Thyroid gland (tissue), 4 donors: ENCODE measurements around the gene SCAMP3. TPM values are rescaled to one million over a fixed set of nuclear protein-coding genes. Genes with fewer than 3 reads are reported as not detected.
"Not testable (repeated sequence)": the region's sequence is repeated elsewhere in the genome, so short reads cannot be mapped to it uniquely, and the experiment has no call there.

Experiments used
- DNase-seq, 2 donors: peaks; one replicate each; pipeline ENCODE4 v3.0.0-alpha.2; 2019
- H3K27ac ChIP-seq, 3 donors: fragments of 200-600 bp; sonication (generic); 1 replicate in 2 of 3; 2 replicates in 1 of 3; pipeline ENCODE4 v1.5.1; 2016 to 2019; ENCODE audit warnings: mild to moderate bottlenecking in 1 of 3, moderate library complexity in 1 of 3
- H3K27me3 ChIP-seq: fragments of 200-600 bp; sonication (generic); one replicate; pipeline ENCODE4 v1.5.1; 2019
- H3K36me3 ChIP-seq, 2 donors: fragments of 200-600 bp; sonication (generic); one replicate each; pipeline ENCODE4 v1.5.1; 2016 to 2019
- H3K4me1 ChIP-seq, 2 donors: fragments of 200-600 bp; sonication (generic); one replicate each; pipeline ENCODE4 v1.5.1; 2017 to 2019
- H3K4me3 ChIP-seq, 3 donors: fragments of 200-600 bp; sonication (generic); replicated peaks in 1 of 3; 1 replicate in 2 of 3; 2 replicates in 1 of 3; pipeline ENCODE4 v1.5.1; 2016; ENCODE audit warnings: mild to moderate bottlenecking in 1 of 3
- H3K9me3 ChIP-seq: fragments of 200-600 bp; sonication (generic); one replicate; pipeline ENCODE4 v1.5.1; 2017
- POLR2A ChIP-seq, 2 donors: fragments of 450-650 bp; IDR thresholded peaks; one replicate each; pipeline ENCODE4 v1.6.1; 2017; ENCODE audit warnings: antibody characterized with exemption in 2 of 2, mild to moderate bottlenecking in 2 of 2, moderate library complexity in 1 of 2
- WGBS, 2 donors: methylation state at CpG; one replicate each; pipeline ENCODE4 v1.1.5; 2017; 5-methylcytosine and 5-hydroxymethylcytosine counted together
- intact Hi-C: fragments of 100-400 bp; cut with DNase I; formaldehyde crosslinking; loops from one replicate; pipeline ENCODE4 v1.15.1; 2023
- total RNA-seq, 4 donors: library from RNA; depleted of rRNA; stranded (reverse); fragments of >200 nt; gene quantifications; one replicate each; pipeline ENCODE4 v1.2.3, GENCODE V29; 2016
- TF ChIP-seq, protein P1 (sequence below), 6 experiments: fragments of 200-600 bp in 3 of 6; fragments of 450-650 bp in 3 of 6; sonication (generic) in 3 of 6; IDR thresholded peaks; one replicate each; pipeline ENCODE4 v1.5.1; 2016 to 2019; ENCODE audit warnings: antibody characterized with exemption in 6 of 6, mild to moderate bottlenecking in 2 of 6, inconsistent platforms in 1 of 6, moderate library complexity in 1 of 6

SCAMP3 gene
- total RNA-seq, 4 donors from 2014 or later: 51.9 to 73.5 (median 62.7) TPM

DNA sequence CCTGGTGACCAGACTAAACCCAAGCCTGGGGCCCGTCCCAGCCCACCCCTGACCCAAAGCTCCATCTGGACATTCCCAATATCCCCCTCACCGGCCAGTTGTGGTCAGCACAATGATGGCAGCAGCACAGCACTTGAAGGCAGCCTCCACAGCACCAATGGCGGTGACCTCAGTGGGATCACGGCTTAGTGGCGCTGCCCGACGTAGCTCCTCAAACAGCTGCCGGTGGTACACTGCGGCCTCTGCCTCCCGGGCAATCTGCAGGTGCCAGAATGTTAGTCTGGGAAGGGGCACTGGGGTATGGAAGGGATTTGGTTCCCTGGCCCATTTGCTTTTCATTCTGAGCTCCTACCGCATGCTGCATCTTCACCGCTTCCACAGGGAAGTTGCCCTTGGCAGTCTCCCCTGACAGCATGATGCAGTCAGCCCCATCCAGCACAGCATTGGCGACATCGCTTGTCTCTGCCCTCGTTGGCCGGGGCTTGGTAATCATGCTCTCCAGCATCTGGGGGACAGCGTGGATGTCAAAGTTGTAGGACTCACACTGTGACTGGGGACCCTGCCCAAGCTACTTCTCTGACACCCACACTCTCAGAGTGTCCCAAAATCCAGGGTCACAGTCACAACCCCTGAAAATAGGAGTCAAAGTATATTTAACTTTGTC, 31.1 kb upstream of the SCAMP3 start:
- no peak overlapping the region for H3K27ac ChIP-seq
- 85 to 88% methylated on average over 10 to 16 of the region's 17 CpGs for WGBS, 2 donors
- no peak overlapping the region for H3K4me3 ChIP-seq
- intact Hi-C loops: no loop called here
- peaks cover 8% of the 10 kb centered on the region for H3K27me3 ChIP-seq
- no peak for DNase-seq
- H3K36me3 ChIP-seq: no peaks in the 10 kb centered on the region
- TF ChIP-seq POLR2A (IDR thresholded peaks at IDR 0.05): no peak
- TF ChIP-seq, protein P1, sequence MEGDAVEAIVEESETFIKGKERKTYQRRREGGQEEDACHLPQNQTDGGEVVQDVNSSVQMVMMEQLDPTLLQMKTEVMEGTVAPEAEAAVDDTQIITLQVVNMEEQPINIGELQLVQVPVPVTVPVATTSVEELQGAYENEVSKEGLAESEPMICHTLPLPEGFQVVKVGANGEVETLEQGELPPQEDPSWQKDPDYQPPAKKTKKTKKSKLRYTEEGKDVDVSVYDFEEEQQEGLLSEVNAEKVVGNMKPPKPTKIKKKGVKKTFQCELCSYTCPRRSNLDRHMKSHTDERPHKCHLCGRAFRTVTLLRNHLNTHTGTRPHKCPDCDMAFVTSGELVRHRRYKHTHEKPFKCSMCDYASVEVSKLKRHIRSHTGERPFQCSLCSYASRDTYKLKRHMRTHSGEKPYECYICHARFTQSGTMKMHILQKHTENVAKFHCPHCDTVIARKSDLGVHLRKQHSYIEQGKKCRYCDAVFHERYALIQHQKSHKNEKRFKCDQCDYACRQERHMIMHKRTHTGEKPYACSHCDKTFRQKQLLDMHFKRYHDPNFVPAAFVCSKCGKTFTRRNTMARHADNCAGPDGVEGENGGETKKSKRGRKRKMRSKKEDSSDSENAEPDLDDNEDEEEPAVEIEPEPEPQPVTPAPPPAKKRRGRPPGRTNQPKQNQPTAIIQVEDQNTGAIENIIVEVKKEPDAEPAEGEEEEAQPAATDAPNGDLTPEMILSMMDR (IDR thresholded peaks at IDR 0.05): no peak
- H3K4me1 ChIP-seq: peaks cover 5% of the 10 kb centered on the region in 2 donors
- no peaks in the 10 kb centered on the region for H3K9me3 ChIP-seq

DNA sequence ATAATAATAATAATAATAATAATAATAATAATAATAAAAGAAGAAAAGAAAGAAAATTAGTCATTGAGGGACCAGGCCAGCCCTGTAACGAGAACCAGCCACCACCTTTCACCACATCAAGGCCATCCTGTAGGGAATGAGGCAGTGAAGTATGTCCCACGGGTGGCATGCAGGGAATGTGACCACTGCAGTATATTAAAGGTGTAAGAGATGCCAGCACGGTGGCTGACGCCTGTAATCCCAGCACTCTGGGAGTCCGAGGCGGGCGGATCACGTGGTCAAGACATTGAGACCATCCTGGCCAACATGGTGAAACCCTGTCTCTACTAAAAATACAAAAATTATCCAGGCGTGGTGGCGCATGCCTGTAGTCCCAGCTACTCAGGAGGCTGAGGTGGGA, 28.8 kb upstream of the SCAMP3 start:
- WGBS, 2 donors: 78 to 81% methylated on average over 10 of the region's 10 CpGs
- intact Hi-C loops, H3K27me3 ChIP-seq: not testable (repeated sequence)

DNA sequence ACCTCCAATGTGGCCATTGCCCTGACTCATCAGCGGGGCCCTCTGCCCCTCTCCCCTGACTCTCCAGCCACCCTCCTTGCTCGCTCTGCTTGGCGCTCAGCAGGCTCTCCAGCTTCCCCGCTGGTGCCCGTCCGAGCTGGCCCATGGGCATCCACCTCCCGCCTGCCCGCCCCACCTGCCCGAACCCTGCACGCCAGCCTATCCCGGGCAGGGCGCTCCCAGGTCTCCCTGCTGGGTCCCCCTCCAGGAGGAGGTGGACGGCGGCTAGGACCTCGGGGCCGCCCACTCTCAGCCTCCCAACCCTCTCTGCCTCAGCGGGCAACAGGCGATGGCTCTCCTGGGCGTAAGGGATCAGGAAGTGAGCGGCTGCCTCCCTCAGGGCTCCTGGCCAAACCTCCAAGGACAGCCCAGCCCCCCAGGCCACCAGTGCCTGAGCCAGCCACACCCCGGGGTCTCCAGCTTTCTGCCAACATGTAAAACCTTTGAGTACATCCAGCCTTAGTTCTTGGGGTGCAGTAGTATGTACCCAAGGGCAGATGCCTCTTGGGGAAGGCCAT, 25.9 kb upstream of the SCAMP3 start:
- TF ChIP-seq POLR2A (IDR thresholded peaks at IDR 0.05): no peak
- TF ChIP-seq, protein P1 (IDR thresholded peaks at IDR 0.05): no peak
- H3K27ac ChIP-seq: no peak overlapping the region
- H3K36me3 ChIP-seq: no peaks in the 10 kb centered on the region
- H3K4me1 ChIP-seq: no peaks in the 10 kb centered on the region
- H3K27me3 ChIP-seq: no peaks in the 10 kb centered on the region
- H3K4me3 ChIP-seq: no peak overlapping the region
- WGBS, 2 donors: 93 to 100% methylated on average over 1 to 13 of the region's 21 CpGs
- DNase-seq: no peak
- intact Hi-C loops: no loop called here
- no peaks in the 10 kb centered on the region for H3K9me3 ChIP-seq

More for the DNA sequence above, 28.8 kb upstream of the SCAMP3 start:
- not testable (repeated sequence) for H3K27ac ChIP-seq, DNase-seq, H3K36me3 ChIP-seq, H3K4me3 ChIP-seq, H3K4me1 ChIP-seq, H3K9me3 ChIP-seq

DNA sequence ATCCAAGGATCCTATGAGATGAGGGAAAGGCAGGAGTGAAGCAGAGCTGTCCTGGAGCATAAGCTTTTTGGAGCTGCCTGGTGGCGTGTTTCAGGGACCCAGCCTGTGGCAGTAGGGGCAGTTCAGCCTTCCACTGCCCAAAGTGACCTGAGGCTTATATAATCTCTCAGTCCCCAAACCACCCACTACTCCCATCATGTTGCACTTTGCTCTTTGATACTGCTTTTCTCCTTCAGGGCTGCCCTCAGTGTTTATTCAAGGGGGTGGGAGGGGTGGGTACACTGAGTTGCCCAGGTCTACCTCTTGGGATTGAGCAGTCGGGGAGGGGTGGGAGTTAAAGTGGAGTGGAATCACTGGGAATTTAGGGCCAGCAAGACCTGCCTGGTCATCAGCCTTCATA, 24.4 kb upstream of the SCAMP3 start:
- intact Hi-C loops: no loop called here
- 100% methylated on average over 2 of the region's 2 CpGs for WGBS, 2 donors
- H3K4me3 ChIP-seq: no peak overlapping the region
- no peak for TF ChIP-seq POLR2A (IDR thresholded peaks at IDR 0.05)
- TF ChIP-seq, protein P1 (IDR thresholded peaks at IDR 0.05): no peak
- no peaks in the 10 kb centered on the region for H3K27me3 ChIP-seq
- no peaks in the 10 kb centered on the region for H3K4me1 ChIP-seq
- no peaks in the 10 kb centered on the region for H3K36me3 ChIP-seq
- DNase-seq: no peak
- H3K9me3 ChIP-seq: no peaks in the 10 kb centered on the region
- no peak overlapping the region for H3K27ac ChIP-seq

DNA sequence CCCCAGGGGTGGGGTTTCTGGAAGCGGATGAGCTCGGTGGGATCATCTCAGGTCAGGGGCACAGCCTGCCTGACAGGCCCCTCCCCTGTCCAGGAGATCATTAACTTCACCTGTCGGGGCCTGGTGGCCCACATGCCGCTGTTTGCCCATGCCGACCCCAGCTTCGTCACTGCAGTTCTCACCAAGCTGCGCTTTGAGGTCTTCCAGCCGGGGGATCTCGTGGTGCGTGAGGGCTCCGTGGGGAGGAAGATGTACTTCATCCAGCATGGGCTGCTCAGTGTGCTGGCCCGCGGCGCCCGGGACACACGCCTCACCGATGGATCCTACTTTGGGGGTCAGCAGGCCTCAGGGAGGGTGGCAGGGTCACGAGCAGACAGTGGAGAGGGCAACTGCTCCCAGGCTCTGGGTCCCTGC, 23.5 kb upstream of the SCAMP3 start:
- Histone ChIP-seq H3K4me3 (no peak overlapping the region), H3K27me3 (no peaks in the 10 kb centered on the region), H3K27ac (no peak overlapping the region), H3K4me1 (no peaks in the 10 kb centered on the region), H3K9me3 (no peaks in the 10 kb centered on the region), H3K36me3 (no peaks in the 10 kb centered on the region)
- WGBS, 2 donors: 83 to 93% methylated on average over 10 to 18 of the region's 18 CpGs
- TF ChIP-seq POLR2A (IDR thresholded peaks at IDR 0.05): no peak
- TF ChIP-seq, protein P1 (IDR thresholded peaks at IDR 0.05): no peak
- no peak for DNase-seq
- intact Hi-C loops: no loop called here
